ENCODE measurements around the gene RAMP3. TPM values are rescaled to one million over a fixed set of nuclear protein-coding genes. Genes with fewer than 3 reads are reported as not detected.

RAMP3 gene
- total RNA-seq, 2 donors from 2014 or later: not detected

GRCh38 chr7:45219801-45220435 lies 62.3 kb downstream of the RAMP3 start:
- H3K4me3 Mint-ChIP-seq: no peak overlapping the region
- no peaks in the 10 kb centered on the region for H3K36me3 Mint-ChIP-seq (ENCODE audit: low read depth)
- H3K9me3 Mint-ChIP-seq: no peaks in the 10 kb centered on the region
- no peak for ATAC-seq (replicated peaks)
- no peak overlapping the region for H3K27ac Mint-ChIP-seq
- H3K4me1 Mint-ChIP-seq: no peaks in the 10 kb centered on the region
- H3K27me3 Mint-ChIP-seq: peaks cover 36% of the 10 kb centered on the region

- no peak for ATAC-seq (replicated peaks)
- H3K4me1 Mint-ChIP-seq: no peaks in the 10 kb centered on the region
- H3K27me3 Mint-ChIP-seq: peaks cover 29% of the 10 kb centered on the region
- H3K4me3 Mint-ChIP-seq: no peak overlapping the region
- no peaks in the 10 kb centered on the region for H3K36me3 Mint-ChIP-seq (ENCODE audit: low read depth)
- no peaks in the 10 kb centered on the region for H3K9me3 Mint-ChIP-seq
- H3K27ac Mint-ChIP-seq: no peak overlapping the region
Measured at GRCh38 chr7:45220846-45221618, 63.4 kb downstream of the RAMP3 start.

GRCh38 chr7:45221896-45222604 lies 64.5 kb downstream of the RAMP3 start:
- peaks cover 28% of the 10 kb centered on the region for H3K27me3 Mint-ChIP-seq
- H3K36me3 Mint-ChIP-seq (ENCODE audit: low read depth): no peaks in the 10 kb centered on the region
- no peaks in the 10 kb centered on the region for H3K9me3 Mint-ChIP-seq
- no peaks in the 10 kb centered on the region for H3K4me1 Mint-ChIP-seq
- no peak for ATAC-seq (replicated peaks)
- no peak overlapping the region for H3K4me3 Mint-ChIP-seq
- no peak overlapping the region for H3K27ac Mint-ChIP-seq

- Mint-ChIP-seq H3K4me3 (no peak overlapping the region), H3K27me3 (peaks cover 38% of the 10 kb centered on the region), H3K36me3 (ENCODE audit: low read depth) (no peaks in the 10 kb centered on the region), H3K4me1 (no peaks in the 10 kb centered on the region), H3K27ac (no peak overlapping the region), H3K9me3 (no peaks in the 10 kb centered on the region)
- no peak for ATAC-seq (replicated peaks)
Measured at GRCh38 chr7:45223078-45223477, 65.5 kb downstream of the RAMP3 start.

- H3K9me3 Mint-ChIP-seq: no peaks in the 10 kb centered on the region
- no peak for ATAC-seq (replicated peaks)
- no peak overlapping the region for H3K27ac Mint-ChIP-seq
- no peak overlapping the region for H3K4me3 Mint-ChIP-seq
- H3K4me1 Mint-ChIP-seq: no peaks in the 10 kb centered on the region
- no peaks in the 10 kb centered on the region for H3K36me3 Mint-ChIP-seq (ENCODE audit: low read depth)
- H3K27me3 Mint-ChIP-seq: peaks cover 37% of the 10 kb centered on the region
Measured at GRCh38 chr7:45223728-45224630, 66.4 kb downstream of the RAMP3 start.

- Mint-ChIP-seq H3K9me3 (no peaks in the 10 kb centered on the region), H3K4me1 (no peaks in the 10 kb centered on the region), H3K27me3 (peaks cover 31% of the 10 kb centered on the region), H3K36me3 (ENCODE audit: low read depth) (no peaks in the 10 kb centered on the region), H3K4me3 (no peak overlapping the region), H3K27ac (no peak overlapping the region)
- ATAC-seq (replicated peaks): no peak
Measured at GRCh38 chr7:45224832-45225231, 67.2 kb downstream of the RAMP3 start.

GRCh38 chr7:45225311-45225947 lies 67.8 kb downstream of the RAMP3 start:
- Mint-ChIP-seq H3K36me3 (ENCODE audit: low read depth) (no peaks in the 10 kb centered on the region), H3K4me1 (peaks cover 2% of the 10 kb centered on the region), H3K9me3 (no peaks in the 10 kb centered on the region), H3K27me3 (peaks cover 30% of the 10 kb centered on the region), H3K27ac (no peak overlapping the region), H3K4me3 (no peak overlapping the region)
- ATAC-seq (replicated peaks): no peak

GRCh38 chr7:45225948-45226335 lies 68.4 kb downstream of the RAMP3 start:
- ATAC-seq (replicated peaks): no peak
- Mint-ChIP-seq H3K36me3 (ENCODE audit: low read depth) (no peaks in the 10 kb centered on the region), H3K27ac (no peak overlapping the region), H3K4me1 (peaks cover 4% of the 10 kb centered on the region), H3K4me3 (no peak overlapping the region), H3K9me3 (no peaks in the 10 kb centered on the region), H3K27me3 (peaks cover 32% of the 10 kb centered on the region)

GRCh38 chr7:45229156-45229920 lies 71.7 kb downstream of the RAMP3 start:
- Mint-ChIP-seq H3K36me3 (ENCODE audit: low read depth) (no peaks in the 10 kb centered on the region), H3K27ac (no peak overlapping the region), H3K4me3 (no peak overlapping the region), H3K9me3 (no peaks in the 10 kb centered on the region), H3K27me3 (peaks cover 35% of the 10 kb centered on the region), H3K4me1 (peaks cover 12% of the 10 kb centered on the region)
- ATAC-seq (replicated peaks): no peak

GRCh38 chr7:45230083-45230482 lies 72.5 kb downstream of the RAMP3 start:
- ATAC-seq (replicated peaks): no peak
- no peak overlapping the region for H3K4me3 Mint-ChIP-seq
- H3K27ac Mint-ChIP-seq: no peak overlapping the region

GRCh38 chr7:45230611-45231165 lies 73.1 kb downstream of the RAMP3 start:
- no peak overlapping the region for H3K4me3 Mint-ChIP-seq
- no peak overlapping the region for H3K27ac Mint-ChIP-seq
- peaks cover 12% of the 10 kb centered on the region for H3K4me1 Mint-ChIP-seq
- no peaks in the 10 kb centered on the region for H3K36me3 Mint-ChIP-seq (ENCODE audit: low read depth)
- no peak for ATAC-seq (replicated peaks)
- H3K27me3 Mint-ChIP-seq: peaks cover 31% of the 10 kb centered on the region
- H3K9me3 Mint-ChIP-seq: no peaks in the 10 kb centered on the region

More at GRCh38 chr7:45230083-45230482, 72.5 kb downstream of the RAMP3 start:
- peaks cover 12% of the 10 kb centered on the region for H3K4me1 Mint-ChIP-seq
- no peaks in the 10 kb centered on the region for H3K9me3 Mint-ChIP-seq
- no peaks in the 10 kb centered on the region for H3K36me3 Mint-ChIP-seq (ENCODE audit: low read depth)
- peaks cover 35% of the 10 kb centered on the region for H3K27me3 Mint-ChIP-seq

- H3K9me3 Mint-ChIP-seq: no peaks in the 10 kb centered on the region
- no peak overlapping the region for H3K4me3 Mint-ChIP-seq
- H3K27me3 Mint-ChIP-seq: peaks cover 24% of the 10 kb centered on the region
- H3K36me3 Mint-ChIP-seq (ENCODE audit: low read depth): no peaks in the 10 kb centered on the region
- H3K4me1 Mint-ChIP-seq: peaks cover 12% of the 10 kb centered on the region
- no peak for ATAC-seq (replicated peaks)
- H3K27ac Mint-ChIP-seq: no peak overlapping the region
Measured at GRCh38 chr7:45233249-45233775, 75.7 kb downstream of the RAMP3 start.

All from activated T-helper 17 cell treated with anti-CD3 and anti-CD28 coated beads, Interleukin-2, amount 50 U/mL, for 72 hours (primary cell).